Transverse colon (tissue), 4 donors: ENCODE data around the gene TSPAN8. TPM values are rescaled to one million over a fixed set of nuclear protein-coding genes. Genes with fewer than 3 reads are reported as not detected.
A peak's percentile ranks its signal among the peaks of the same experiment; 100 is the strongest.

Source experiments
- DNase-seq: peaks from one replicate; pipeline ENCODE4 v3.0.0-alpha.2; 2019
- H3K27ac ChIP-seq, 4 donors: fragments of 200-600 bp; sonication (generic); 2 replicates each; pipeline ENCODE4 v1.5.1; 2016 to 2018; ENCODE audit warnings: inconsistent platforms in 4 of 4
- H3K27me3 ChIP-seq: fragments of 200-600 bp; sonication (generic); 2 replicates; pipeline ENCODE4 v1.5.1; 2017; ENCODE audit warnings: inconsistent platforms
- H3K36me3 ChIP-seq, 4 donors: fragments of 200-600 bp; sonication (generic); 2 replicates each; pipeline ENCODE4 v1.5.1; 2017 to 2019; ENCODE audit warnings: inconsistent platforms in 4 of 4
- H3K4me1 ChIP-seq, 4 donors: fragments of 200-600 bp; sonication (generic); 2 replicates each; pipeline ENCODE4 v1.5.1; 2017 to 2020; ENCODE audit warnings: inconsistent platforms in 4 of 4
- H3K4me3 ChIP-seq, 4 donors: fragments of 200-600 bp; sonication (generic); 1 replicate in 1 of 4; 2 replicates in 3 of 4; pipeline versions ENCODE4 v1.5.1 to v1.6.1; 2017 to 2019; ENCODE audit warnings: inconsistent platforms in 4 of 4
- H3K9me3 ChIP-seq, 2 donors: fragments of 200-600 bp; sonication (generic); 2 replicates each; pipeline ENCODE4 v1.5.1; 2017 to 2019; ENCODE audit warnings: inconsistent platforms in 2 of 2
- CTCF ChIP-seq, 5 experiments: fragments of 200-600 bp in 3 of 5; fragments of 450-650 bp in 2 of 5; sonication (generic) in 3 of 5; IDR thresholded peaks; 1 replicate in 2 of 5; 2 replicates in 3 of 5; pipeline ENCODE4 v1.5.1; 2016 to 2017; ENCODE audit warnings: antibody characterized with exemption in 5 of 5, inconsistent platforms in 3 of 5, mild to moderate bottlenecking in 2 of 5, moderate library complexity in 1 of 5
- EP300 ChIP-seq: sonication (generic); formaldehyde crosslinking; IDR thresholded peaks from one replicate; pipeline ENCODE4 v1.6.1; 2017; ENCODE audit warnings: antibody characterized with exemption, low read depth
- POLR2A ChIP-seq: fragments of 450-650 bp; IDR thresholded peaks from one replicate; pipeline ENCODE4 v1.6.1; 2016; ENCODE audit warnings: antibody characterized with exemption, mild to moderate bottlenecking, moderate library complexity
- POLR2AphosphoS5 ChIP-seq, 3 donors: sonication (generic); formaldehyde crosslinking; IDR thresholded peaks; one replicate each; pipeline ENCODE4 v1.6.1; 2016; ENCODE audit warnings: antibody characterized with exemption in 3 of 3
- WGBS, 2 donors: methylation state at CpG; one replicate each; pipeline ENCODE4 v1.1.5; 2018; ENCODE audit warnings: low coverage in 1 of 2; 5-methylcytosine and 5-hydroxymethylcytosine counted together
- in situ Hi-C, 4 donors: fragments of 200-750 bp; cut with MboI; loops; one replicate each; pipeline versions ENCODE4 v1.15.0 to v1.15.1; 2017; ENCODE audit warnings: low sequenced_read_pairs in 3 of 4, low pct_ligation_motif_present in 1 of 4, low pct_unique_long_range_greater_than_20kb in 1 of 4
- intact Hi-C: fragments of 100-400 bp; cut with DNase I; formaldehyde crosslinking; loops from one replicate; pipeline ENCODE4 v1.15.1; 2023; ENCODE audit warnings: low total_unique reads
- total RNA-seq, 4 donors: library from RNA; depleted of rRNA; stranded (reverse); fragments of >200 nt; gene quantifications; one replicate each; pipeline ENCODE4 v1.1.0, GENCODE V29; 2016

Gene TSPAN8
- total RNA-seq, 4 donors from 2014 or later: 217 to 1,195 (median 646) TPM

GRCh38 chr12:71159878-71160277 is 2.1 kb upstream of the TSPAN8 start:
- in situ Hi-C loops (no loop called here), intact Hi-C loops (no loop called here)
- TF ChIP-seq POLR2A: no peak
- TF ChIP-seq POLR2AphosphoS5 (IDR thresholded peaks at IDR 0.05): no peak
- no peak for TF ChIP-seq CTCF (IDR thresholded peaks at IDR 0.05)
- TF ChIP-seq EP300: no peak
- no peak for DNase-seq
- peak overlapping the region; percentile 82 to 87 (median 82) for H3K27ac ChIP-seq
- no peak overlapping the region for H3K4me3 ChIP-seq
- H3K4me1 ChIP-seq: peaks cover 0 to 59% (median 43%) of the 10 kb centered on the region in 4 donors
- no peaks in the 10 kb centered on the region for H3K36me3 ChIP-seq
- no peaks in the 10 kb centered on the region for H3K9me3 ChIP-seq
- no peaks in the 10 kb centered on the region for H3K27me3 ChIP-seq

- DNase-seq: no peak
- no peak for TF ChIP-seq CTCF (IDR thresholded peaks at IDR 0.05)
- TF ChIP-seq POLR2A: no peak
- no peak for TF ChIP-seq EP300
- TF ChIP-seq POLR2AphosphoS5 (IDR thresholded peaks at IDR 0.05): no peak
- H3K9me3 ChIP-seq: no peaks in the 10 kb centered on the region
- H3K4me1 ChIP-seq: peaks cover 0 to 55% (median 41%) of the 10 kb centered on the region in 4 donors
- H3K27ac ChIP-seq: peak overlapping the region; percentile 82 to 87 (median 82)
- in situ Hi-C loops (no loop called here), intact Hi-C loops (no loop called here)
- no peaks in the 10 kb centered on the region for H3K36me3 ChIP-seq
- no peak overlapping the region for H3K4me3 ChIP-seq
- H3K27me3 ChIP-seq: no peaks in the 10 kb centered on the region
Observed at GRCh38 chr12:71159264-71159663, 1.5 kb upstream of the TSPAN8 start.

GRCh38 chr12:71158361-71158882 is 623 bp upstream of the TSPAN8 start:
- peaks cover 0 to 47% (median 37%) of the 10 kb centered on the region in 4 donors for H3K4me1 ChIP-seq
- no peak for TF ChIP-seq EP300
- TF ChIP-seq POLR2A: no peak
- TF ChIP-seq POLR2AphosphoS5 (IDR thresholded peaks at IDR 0.05): peak in 2 of 3 donors; percentile 42 to 54
- no peak for TF ChIP-seq CTCF (IDR thresholded peaks at IDR 0.05)
- no peaks in the 10 kb centered on the region for H3K27me3 ChIP-seq
- no peaks in the 10 kb centered on the region for H3K36me3 ChIP-seq
- peak overlapping the region; percentile 82 to 87 (median 82) for H3K27ac ChIP-seq
- in situ Hi-C loops: no loop called here
- intact Hi-C loops: no loop called here
- peak overlapping the region in 1 of 4 donors; percentile 16 for H3K4me3 ChIP-seq
- DNase-seq: peak; percentile 24
- 28 to 40% methylated on average over 4 of the region's 4 CpGs for WGBS, 2 donors
- H3K9me3 ChIP-seq: no peaks in the 10 kb centered on the region

GRCh38 chr12:71155225-71155624 is 2.6 kb downstream of the TSPAN8 start:
- Histone ChIP-seq H3K9me3 (no peaks in the 10 kb centered on the region), H3K36me3 (no peaks in the 10 kb centered on the region), H3K4me3 (peak overlapping the region; percentile 2 to 57 (median 42)), H3K27me3 (no peaks in the 10 kb centered on the region), H3K27ac (peak overlapping the region; percentile 82 to 87 (median 82)), H3K4me1 (peaks cover 0 to 24% (median 17%) of the 10 kb centered on the region in 4 donors)
- no peak for DNase-seq
- intact Hi-C loops (no loop called here), in situ Hi-C loops (no loop called here)
- WGBS, 2 donors: 50 to 71% methylated on average over 4 of the region's 4 CpGs
- peak in 2 of 3 donors; percentile 7 to 31 for TF ChIP-seq POLR2AphosphoS5 (IDR thresholded peaks at IDR 0.05)
- TF ChIP-seq CTCF (IDR thresholded peaks at IDR 0.05): no peak
